DMS153 (cell line): Measurements from ENCODE around the gene SST.
"Not testable (repeated sequence)": the region's sequence is repeated elsewhere in the genome, so short reads cannot be mapped to it uniquely, and the experiment has no call there.

Experiments used
- DNase-seq: peaks from one replicate; lab custom pipeline; 2025; lab: John Stamatoyannopoulos, UW

Gene SST

GRCh38 chr3:187684444-187684843 lies 14.2 kb upstream of the SST start:
- no peak for DNase-seq

GRCh38 chr3:187681756-187682155 lies 11.6 kb upstream of the SST start:
- not testable (repeated sequence) for DNase-seq

- DNase-seq = peak; percentile 5
Measured at GRCh38 chr3:187679638-187680396, 9.6 kb upstream of the SST start.

GRCh38 chr3:187678726-187679268 lies 8.6 kb upstream of the SST start:
- peak; percentile 8 for DNase-seq

- no peak for DNase-seq
Measured at GRCh38 chr3:187677604-187678003, 7.4 kb upstream of the SST start.

- no peak for DNase-seq
Measured at GRCh38 chr3:187673012-187673411, 2.8 kb upstream of the SST start.

GRCh38 chr3:187667526-187667925 lies 2.7 kb downstream of the SST start:
- peak; percentile 79 for DNase-seq

- no peak for DNase-seq
Measured at GRCh38 chr3:187665764-187666402, 4.3 kb downstream of the SST start.

- DNase-seq = no peak
Measured at GRCh38 chr3:187665010-187665409, 5.2 kb downstream of the SST start.

GRCh38 chr3:187662848-187663409 lies 7.3 kb downstream of the SST start:
- DNase-seq = no peak

GRCh38 chr3:187661267-187661666 lies 8.9 kb downstream of the SST start:
- DNase-seq = no peak

GRCh38 chr3:187651282-187651681 lies 18.9 kb downstream of the SST start:
- no peak for DNase-seq

- DNase-seq = no peak
Measured at GRCh38 chr3:187648177-187648576, 22.0 kb downstream of the SST start.

GRCh38 chr3:187646906-187647660 lies 23.1 kb downstream of the SST start:
- no peak for DNase-seq

GRCh38 chr3:187645379-187645778 lies 24.8 kb downstream of the SST start:
- DNase-seq = not testable (repeated sequence)

- no peak for DNase-seq
Measured at GRCh38 chr3:187642861-187643260, 27.3 kb downstream of the SST start.

- DNase-seq = peak; percentile 75
Measured at GRCh38 chr3:187641320-187642016, 28.7 kb downstream of the SST start.

GRCh38 chr3:187640569-187641059 lies 29.6 kb downstream of the SST start:
- DNase-seq = no peak

- DNase-seq = peak; percentile 67
Measured at GRCh38 chr3:187639927-187640568, 30.1 kb downstream of the SST start.

- no peak for DNase-seq
Measured at GRCh38 chr3:187636528-187636927, 33.7 kb downstream of the SST start.

- DNase-seq = no peak
Measured at GRCh38 chr3:187630404-187630803, 39.8 kb downstream of the SST start.
